Small intestine (tissue), 4 donors: ENCODE results near the gene IER5L. TPM values are rescaled to one million over a fixed set of nuclear protein-coding genes. Genes with fewer than 3 reads are reported as not detected.

Experiments
- polyA plus RNA-seq, 4 donors: library from polyadenylated mRNA; stranded (reverse) in 3 of 4; unstranded in 1 of 4; fragments of 200-250 nt in 3 of 4; fragments of 120-200 nt in 1 of 4; gene quantifications; one replicate each; pipeline versions ENCODE4 v1.2.1 to v1.2.3, GENCODE V29; 2013
- donor health status: healthy with polysubstance abuse.
- donor health status: Bipolar disorder and iron deficiency.
- donor health status: healthy.

IER5L gene
- polyA plus RNA-seq, 4 donors = 0.89 to 13.7 (median 4.6) TPM

Other genes with a start within 250 kb of the IER5L start
- gene DOLK, start 230.7 kb downstream of the IER5L start, polyA plus RNA-seq = 10 to 100 TPM in 2 of 4 donors, 1 to 10 TPM in 2; 2.9 to 15.2 (median 9.2) TPM
- 10 to 100 TPM in 2 of 4 donors, 1 to 10 TPM in 2; 4.9 to 28.9 (median 9.9) TPM for gene NUP188, start 230.6 kb downstream of the IER5L start, polyA plus RNA-seq
- 100 to 1,000 TPM in 1 of 4 donors, 10 to 100 TPM in 3; 85.2 to 112 (median 92.3) TPM for gene SH3GLB2, start 149.9 kb downstream of the IER5L start, polyA plus RNA-seq
- 100 to 1,000 TPM in 1 of 4 donors, 10 to 100 TPM in 3; 21.3 to 127 (median 61.0) TPM for gene MIGA2, start 141.6 kb downstream of the IER5L start, polyA plus RNA-seq
- gene DOLPP1, start 97.2 kb downstream of the IER5L start, polyA plus RNA-seq = 10 to 100 TPM; 27.4 to 34.9 (median 28.5) TPM
- 100 to 1,000 TPM in 2 of 4 donors, 10 to 100 TPM in 2; 55.0 to 122 (median 97.7) TPM for gene CRAT, start 67.5 kb downstream of the IER5L start, polyA plus RNA-seq
- gene PTPA, start 66.8 kb downstream of the IER5L start, polyA plus RNA-seq = 100 to 1,000 TPM in 1 of 4 donors, 10 to 100 TPM in 3; 50.8 to 113 (median 60.8) TPM